Upper lobe of right lung (tissue), 1 donor: ENCODE measurements around the gene RPS8. TPM values are rescaled to one million over a fixed set of nuclear protein-coding genes. Genes with fewer than 3 reads are reported as not detected.

ENCODE experiments used
- ATAC-seq: fragments of 200-7000 bp; cut with Tn5 transposase; one replicate; pipeline ENCODE4 v1.9.1; 2020; ENCODE audit warnings: mild to moderate bottlenecking, moderate library complexity
- DNase-seq: peaks from one replicate; pipeline ENCODE4 v3.0.0-alpha.2; 2020
- H3K27ac ChIP-seq: fragments of 200-600 bp; one replicate; pipeline ENCODE4 v1.8.0; 2022
- H3K27me3 ChIP-seq: fragments of 200-600 bp; one replicate; pipeline ENCODE4 v1.8.0; 2022; ENCODE audit warnings: mild to moderate bottlenecking
- H3K36me3 ChIP-seq: fragments of 200-600 bp; one replicate; pipeline ENCODE4 v1.8.0; 2022
- H3K4me1 ChIP-seq: fragments of 200-600 bp; one replicate; pipeline ENCODE4 v1.8.0; 2022
- H3K4me3 ChIP-seq: fragments of 200-600 bp; one replicate; pipeline ENCODE4 v1.8.0; 2022; ENCODE audit warnings: mild to moderate bottlenecking
- H3K9me3 ChIP-seq: fragments of 200-600 bp; one replicate; pipeline ENCODE4 v1.8.0; 2022
- CTCF ChIP-seq: fragments of 200-600 bp; IDR thresholded peaks from one replicate; pipeline ENCODE4 v1.8.0; 2022; ENCODE audit warnings: antibody characterized with exemption
- intact Hi-C: fragments of 100-400 bp; cut with DNase I; formaldehyde crosslinking; loops from one replicate; pipeline ENCODE4 v1.11.0; 2022
- total RNA-seq: library from RNA; stranded (reverse); fragmentation: NEBNext Ultra II Directional; extraction: Animal tissue kit (Norgen Biotek cat#: 25700); gene quantifications from one replicate; pipeline ENCODE4 v1.2.1, GENCODE V29; 2021
- donor health status: DM: no; HTN: yes; CAD: no; lungs with severe emphysema.

The RPS8 gene
- total RNA-seq, 1 donor from 2014 or later = 1,338 TPM

GRCh38 chr1:44827197-44828002 is 52.1 kb downstream of the RPS8 start:
- DNase-seq = no peak
- intact Hi-C loops = no loop called here
- Histone ChIP-seq H3K27ac (no peak overlapping the region), H3K4me3 (no peak overlapping the region), H3K4me1 (peaks cover 22% of the 10 kb centered on the region), H3K9me3 (no peaks in the 10 kb centered on the region), H3K36me3 (no peaks in the 10 kb centered on the region), H3K27me3 (no peaks in the 10 kb centered on the region)
- no peak for ATAC-seq
- TF ChIP-seq CTCF = no peak

GRCh38 chr1:44828003-44828651 is 52.8 kb downstream of the RPS8 start:
- no peak overlapping the region for H3K4me3 ChIP-seq
- no peaks in the 10 kb centered on the region for H3K9me3 ChIP-seq
- TF ChIP-seq CTCF = no peak
- DNase-seq (peak; percentile 63), ATAC-seq (no peak)
- H3K27ac ChIP-seq = no peak overlapping the region
- H3K27me3 ChIP-seq = no peaks in the 10 kb centered on the region
- H3K36me3 ChIP-seq = no peaks in the 10 kb centered on the region
- intact Hi-C loops = no loop called here
- H3K4me1 ChIP-seq = peaks cover 22% of the 10 kb centered on the region

Other genes starting within 250 kb of the RPS8 start
- gene TMEM53, start 101.1 kb upstream of the RPS8 start, total RNA-seq = 13.9 TPM
- 5.9 TPM for gene ARMH1, start 100.8 kb upstream of the RPS8 start, total RNA-seq
- not detected for gene RNU5D-1, start 44.4 kb upstream of the RPS8 start, total RNA-seq
- gene KIF2C, start 35.7 kb upstream of the RPS8 start, total RNA-seq = 0.93 TPM
- gene BEST4, start 12.6 kb downstream of the RPS8 start, total RNA-seq = not detected
- 38.8 TPM for gene PLK3, start 24.8 kb downstream of the RPS8 start, total RNA-seq
- not detected for gene DYNLT4, start 31.8 kb downstream of the RPS8 start, total RNA-seq
- 9.2 TPM for gene BTBD19, start 33.0 kb downstream of the RPS8 start, total RNA-seq
- gene PTCH2, start 67.7 kb downstream of the RPS8 start, total RNA-seq = 0.64 TPM
- 22.6 TPM for gene EIF2B3, start 211.1 kb downstream of the RPS8 start, total RNA-seq
- 43.6 TPM for gene HECTD3, start 235.8 kb downstream of the RPS8 start, total RNA-seq
- gene UROD, start 236.7 kb downstream of the RPS8 start, total RNA-seq = 51.4 TPM